ENCODE results near the gene ZNG1B.
"Not testable (repeated sequence)": the region's sequence is repeated elsewhere in the genome, so short reads cannot be mapped to it uniquely, and the experiment has no call there.

DNA sequence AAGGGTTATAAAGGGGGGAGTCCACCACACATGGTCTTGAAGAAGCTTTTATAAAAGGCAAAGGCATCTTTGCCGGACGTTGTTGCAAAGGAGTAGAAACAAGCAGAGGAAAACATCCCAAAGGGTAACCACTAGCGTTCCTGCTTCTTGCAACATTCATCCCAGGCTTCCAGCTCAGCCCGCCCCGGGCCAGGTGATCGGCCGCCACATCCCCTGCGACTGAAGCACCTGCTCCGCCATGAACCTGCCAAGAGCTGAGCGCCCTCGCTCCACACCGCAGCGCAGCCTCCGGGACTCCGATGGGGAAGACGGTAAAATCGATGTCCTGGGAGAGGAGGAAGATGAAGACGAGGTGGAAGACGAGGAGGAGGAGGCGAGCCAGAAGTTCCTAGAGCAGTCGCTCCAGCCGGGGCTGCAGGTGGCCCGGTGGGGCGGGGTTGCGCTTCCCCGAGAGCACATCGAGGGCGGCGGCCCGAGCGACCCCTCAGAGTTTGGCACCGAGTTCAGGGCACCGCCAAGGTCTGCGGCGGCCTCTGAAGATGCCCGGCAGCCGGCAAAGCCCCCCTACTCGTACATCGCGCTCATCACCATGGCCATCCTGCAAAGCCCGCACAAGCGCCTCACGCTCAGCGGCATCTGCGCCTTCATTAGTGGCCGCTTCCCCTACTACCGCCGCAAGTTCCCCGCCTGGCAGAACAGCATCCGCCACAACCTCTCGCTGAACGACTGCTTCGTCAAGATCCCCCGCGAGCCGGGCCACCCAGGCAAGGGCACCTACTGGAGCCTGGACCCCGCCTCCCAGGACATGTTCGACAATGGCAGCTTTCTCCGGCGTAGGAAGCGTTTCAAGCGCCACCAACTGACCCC, 61.8 kb downstream of the ZNG1B start:
- TF ChIP-seq CTCF, POLR2A (IDR thresholded peaks at IDR 0.05): not testable (repeated sequence)

All from breast epithelium (tissue), 3 donors.